HG03520 (cell line): Measurements from ENCODE around the gene FAM13A.

Experiments used
- ATAC-seq: cut with Tn5 transposase; IDR thresholded peaks from one replicate; pipeline ENCODE4 v1.9.1; 2021; ENCODE audit warnings: mild to moderate bottlenecking, moderate library complexity; ENCODE audit not compliant: unreplicated experiment

FAM13A gene

GRCh38 chr4:88818631-88819470 lies 238.1 kb downstream of the FAM13A start:
- no peak for ATAC-seq

- no peak for ATAC-seq
These were observed 239.2 kb downstream of the FAM13A start for GRCh38 chr4:88817740-88818139.

- ATAC-seq = no peak
These were observed 240.6 kb downstream of the FAM13A start for GRCh38 chr4:88816360-88816759.

- ATAC-seq = no peak
These were observed 242.9 kb downstream of the FAM13A start for GRCh38 chr4:88814043-88814617.

GRCh38 chr4:88813013-88813412 lies 244.0 kb downstream of the FAM13A start:
- no peak for ATAC-seq

- no peak for ATAC-seq
These were observed 244.6 kb downstream of the FAM13A start for GRCh38 chr4:88812420-88812819.

- no peak for ATAC-seq
These were observed 245.1 kb downstream of the FAM13A start for GRCh38 chr4:88811904-88812303.

GRCh38 chr4:88810325-88810724 lies 246.7 kb downstream of the FAM13A start:
- ATAC-seq = no peak

GRCh38 chr4:88809576-88810219 lies 247.3 kb downstream of the FAM13A start:
- ATAC-seq = no peak

- no peak for ATAC-seq
These were observed 247.9 kb downstream of the FAM13A start for GRCh38 chr4:88809101-88809500.

- no peak for ATAC-seq
These were observed 249.5 kb downstream of the FAM13A start for GRCh38 chr4:88807499-88807898.

- ATAC-seq = no peak
These were observed 252.8 kb downstream of the FAM13A start for GRCh38 chr4:88804234-88804633.

GRCh38 chr4:88803600-88804096 lies 253.3 kb downstream of the FAM13A start:
- ATAC-seq = peak; percentile 67

GRCh38 chr4:88802585-88803286 lies 254.2 kb downstream of the FAM13A start:
- ATAC-seq = no peak

- ATAC-seq = no peak
These were observed 254.8 kb downstream of the FAM13A start for GRCh38 chr4:88802138-88802537.

GRCh38 chr4:88799900-88800299 lies 257.1 kb downstream of the FAM13A start:
- no peak for ATAC-seq

- no peak for ATAC-seq
These were observed 259.3 kb downstream of the FAM13A start for GRCh38 chr4:88797725-88798124.

- ATAC-seq = no peak
These were observed 260.4 kb downstream of the FAM13A start for GRCh38 chr4:88796545-88796944.

- ATAC-seq = no peak
These were observed 262.0 kb downstream of the FAM13A start for GRCh38 chr4:88794952-88795351.

- no peak for ATAC-seq
These were observed 262.8 kb downstream of the FAM13A start for GRCh38 chr4:88794087-88794690.

GRCh38 chr4:88793475-88793874 lies 263.5 kb downstream of the FAM13A start:
- peak; percentile 47 for ATAC-seq
